ENCODE data around the gene OTULIN.

The OTULIN gene

GRCh38 chr5:14741801-14742440, 77.4 kb downstream of the OTULIN start:
- no peak for DNase-seq (ENCODE audit: low read depth, low spot score)

- no peak for DNase-seq (ENCODE audit: low read depth, low spot score)
Observed at GRCh38 chr5:14742498-14742897, 78.0 kb downstream of the OTULIN start.

- peak; percentile 77 for DNase-seq (ENCODE audit: low read depth, low spot score)
Observed at GRCh38 chr5:14743601-14744295, 79.2 kb downstream of the OTULIN start.

DNA sequence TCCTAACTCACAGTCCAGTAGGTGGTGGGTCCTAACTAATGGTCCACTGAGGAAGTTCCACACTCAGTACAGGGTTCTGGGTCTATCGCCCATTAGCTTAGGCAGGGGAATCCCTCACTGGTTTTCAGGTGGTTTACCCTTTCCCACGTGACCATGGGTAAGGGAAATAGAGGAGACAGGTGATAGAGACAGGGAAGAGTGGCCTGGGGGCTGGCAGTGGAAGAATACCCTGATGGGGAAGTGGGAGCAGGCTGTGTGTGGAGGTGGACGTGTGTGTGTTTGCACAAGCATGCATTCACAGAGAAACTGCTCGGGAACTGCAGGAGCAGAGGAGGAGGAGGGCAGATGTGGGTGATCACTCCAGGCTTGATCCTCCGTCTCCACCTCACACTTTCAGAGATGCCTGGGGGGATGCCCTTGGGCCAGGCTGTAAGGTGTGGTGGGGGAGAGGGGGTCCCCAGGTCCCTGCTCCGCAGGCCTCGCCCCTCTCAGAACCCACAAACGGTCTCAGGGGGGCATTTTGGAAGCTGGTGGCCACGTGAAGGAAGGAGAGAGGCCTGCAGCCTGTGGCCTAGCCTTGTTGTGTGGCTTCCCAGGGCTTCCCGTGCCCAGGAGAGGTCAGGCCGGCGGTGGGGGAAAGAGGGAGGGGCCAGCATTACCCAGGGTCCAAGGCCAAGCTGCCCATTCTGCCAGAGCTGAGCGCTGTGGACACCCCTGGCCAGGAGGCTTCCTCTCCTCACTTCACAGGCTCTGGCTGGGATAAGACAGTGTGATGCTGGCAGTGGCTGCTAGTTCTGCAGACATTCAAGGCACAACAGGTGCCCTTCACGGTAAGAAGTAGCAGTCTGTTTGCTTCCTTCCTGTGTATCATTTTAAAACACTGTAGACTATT, 80.0 kb downstream of the OTULIN start:
- no peak for DNase-seq (ENCODE audit: low read depth, low spot score)

DNA sequence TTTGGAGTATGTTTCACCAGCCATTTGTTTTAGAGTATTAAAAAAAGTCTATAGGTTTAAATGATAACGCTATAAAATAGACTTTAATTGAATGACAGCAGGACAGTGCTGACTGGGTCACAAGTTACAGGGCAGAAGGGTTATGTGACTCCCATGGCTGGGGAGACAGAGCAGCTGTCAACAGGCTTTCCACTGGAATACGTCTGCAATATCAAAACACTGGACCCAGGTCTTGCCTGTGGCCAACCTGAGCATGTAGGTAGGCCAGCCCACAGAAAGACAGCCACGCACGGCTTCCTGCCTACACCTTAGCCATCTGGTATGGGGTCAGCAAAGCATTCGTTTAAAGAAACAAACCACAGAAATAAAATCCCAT, 80.7 kb downstream of the OTULIN start:
- no peak for DNase-seq (ENCODE audit: low read depth, low spot score)

DNA sequence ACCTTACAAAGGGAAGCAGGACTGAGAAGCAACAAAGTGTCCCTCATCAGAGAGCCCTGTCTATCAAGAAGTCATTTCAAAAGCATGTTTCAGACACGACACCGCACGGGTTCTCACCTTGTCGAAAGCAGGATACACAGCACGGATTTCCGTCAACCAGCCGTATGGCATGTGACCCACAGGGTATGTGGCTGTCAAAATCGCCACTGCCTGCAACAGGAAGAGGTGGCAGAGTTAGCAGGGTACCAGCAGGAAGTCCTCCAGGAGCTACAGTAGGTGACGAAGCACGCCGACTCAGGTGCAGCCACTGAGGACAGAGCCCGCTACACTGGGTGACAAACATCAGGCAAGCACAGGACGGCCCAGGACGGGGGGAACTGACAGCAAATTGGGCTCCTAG, 81.2 kb downstream of the OTULIN start:
- no peak for DNase-seq (ENCODE audit: low read depth, low spot score)

DNA sequence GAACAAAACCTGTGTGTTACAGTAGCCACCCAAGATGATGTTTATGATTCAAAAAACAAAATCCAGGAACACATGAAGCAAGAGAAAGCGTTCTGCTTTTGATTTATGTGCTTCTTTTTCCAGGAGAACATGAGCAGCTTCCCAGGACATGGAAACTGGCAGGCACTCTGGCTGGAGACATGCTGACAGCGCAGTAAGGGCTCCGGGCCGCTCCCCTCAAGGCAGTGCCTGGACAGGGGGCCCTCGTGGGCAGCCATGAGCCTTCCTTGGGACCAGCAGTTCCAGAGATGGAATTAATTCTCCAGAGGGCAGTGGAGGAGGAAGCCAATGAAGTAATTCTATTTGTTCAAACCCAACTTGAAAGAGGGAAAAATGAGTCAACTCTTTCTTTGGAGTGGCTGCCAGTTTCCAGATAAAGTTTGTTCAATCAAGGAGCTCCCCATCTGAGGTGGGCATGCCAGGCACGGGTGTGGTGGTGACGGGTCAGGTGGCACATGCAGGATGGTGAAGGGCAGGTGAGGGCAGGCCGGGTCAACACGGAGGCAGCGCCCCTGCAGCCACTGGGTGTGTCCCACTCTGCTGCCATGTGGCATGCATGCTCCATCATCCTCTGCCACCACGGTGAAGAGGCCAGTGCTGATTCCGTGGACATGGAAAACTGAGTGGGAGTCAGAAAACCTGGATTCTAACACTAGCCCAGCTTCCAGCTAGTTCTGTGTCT, 83.8 kb downstream of the OTULIN start:
- no peak for DNase-seq (ENCODE audit: low read depth, low spot score)

Measured in astrocyte of the hippocampus (primary cell).